ENCODE data around the gene COX14. TPM values are rescaled to one million over a fixed set of nuclear protein-coding genes. Genes with fewer than 3 reads are reported as not detected.
A peak's percentile ranks its signal among the peaks of the same experiment; 100 is the strongest.

Gene COX14
- total RNA-seq, 1 experiment from 2014 or later: 28.7 TPM

DNA sequence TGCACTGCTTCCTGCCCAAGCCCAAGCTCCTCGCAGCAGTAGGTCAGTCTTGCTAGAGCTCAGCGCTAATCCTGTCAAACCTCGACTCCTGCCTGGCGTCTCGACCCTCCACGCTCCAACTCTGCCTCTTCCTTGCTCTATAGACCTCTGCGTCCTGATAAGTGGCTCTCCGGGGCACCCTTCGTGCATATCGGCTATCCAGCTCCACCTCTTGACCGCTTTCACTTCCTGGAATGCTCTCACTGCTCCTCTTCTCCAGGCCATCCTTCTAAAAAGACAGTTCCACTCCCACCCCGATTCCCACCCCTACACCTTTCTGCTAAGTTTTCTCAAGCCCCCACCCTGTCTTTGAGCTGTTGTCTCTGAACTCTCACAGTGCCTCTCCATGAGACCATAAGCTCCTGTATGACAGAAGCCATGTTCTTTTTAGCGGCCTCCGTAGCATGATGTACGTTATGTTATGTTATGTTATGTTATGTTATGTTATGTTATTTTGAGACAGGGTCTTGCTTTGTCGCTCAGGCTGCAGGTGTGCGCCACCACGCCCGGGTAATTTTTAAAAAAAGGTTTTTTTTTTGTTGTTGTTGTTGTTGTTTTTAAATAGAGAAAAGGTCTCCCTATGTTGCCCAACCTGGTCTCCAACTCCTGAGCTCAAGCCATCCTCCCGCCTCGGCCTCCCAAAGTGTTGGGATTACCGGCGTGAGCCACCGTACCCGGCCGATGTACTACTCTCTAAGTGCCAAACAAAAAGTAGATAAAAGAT lies 601 bp downstream of the COX14 start:
- H3K27me3 ChIP-seq (replicated peaks; ENCODE audit: insufficient read depth, low read depth, low read length, poor library complexity): no peaks in the 10 kb centered on the region
- H3K4me1 ChIP-seq (ENCODE audit: insufficient read depth, low read length, poor library complexity, severe bottlenecking): peaks cover 26% of the 10 kb centered on the region
- H3K27ac ChIP-seq (ENCODE audit: low read depth, low read length, poor library complexity, severe bottlenecking): peak overlapping the region; percentile 89
- TF ChIP-seq EZH2 (IDR thresholded peaks at IDR 0.05; ENCODE audit: borderline replicate concordance, low read depth, low read length, poor library complexity, severe bottlenecking): no peak
- no peak for TF ChIP-seq CTCF (conservative IDR thresholded peaks at IDR 0.05; ENCODE audit: low read depth, low read length)
- TSS peak; percentile 38 for BruUV-seq (replicated peaks)
- intact Hi-C loops (cut with micrococcal nuclease; ENCODE audit: unreplicated experiment): no loop called here
- H3K9me3 ChIP-seq (ENCODE audit: low read depth, low read length, poor library complexity, severe bottlenecking): no peaks in the 10 kb centered on the region
- DNase-seq (ENCODE audit: low spot score): no peak
- ChIA-PET POLR2A (ENCODE audit: low non-redundant PET) (interaction anchor here (0.5 kb wide), 1 partner anchor 24 kb away, joined by 4 read pairs; no protein-coding TSS in a partner anchor), CTCF (interaction anchor here (1.2 to 2.1 kb wide), 3 partner anchors 25 to 202 kb away, joined by 6 to 10 read pairs (median 8); partner anchors contain the start of gene CERS5)
- H3K36me3 ChIP-seq (ENCODE audit: insufficient read depth, low read length, poor library complexity, severe bottlenecking): no peaks in the 10 kb centered on the region
- H3K4me3 ChIP-seq (ENCODE audit: low read depth, low read length, poor library complexity, severe bottlenecking): peak overlapping the region; percentile 74

DNA sequence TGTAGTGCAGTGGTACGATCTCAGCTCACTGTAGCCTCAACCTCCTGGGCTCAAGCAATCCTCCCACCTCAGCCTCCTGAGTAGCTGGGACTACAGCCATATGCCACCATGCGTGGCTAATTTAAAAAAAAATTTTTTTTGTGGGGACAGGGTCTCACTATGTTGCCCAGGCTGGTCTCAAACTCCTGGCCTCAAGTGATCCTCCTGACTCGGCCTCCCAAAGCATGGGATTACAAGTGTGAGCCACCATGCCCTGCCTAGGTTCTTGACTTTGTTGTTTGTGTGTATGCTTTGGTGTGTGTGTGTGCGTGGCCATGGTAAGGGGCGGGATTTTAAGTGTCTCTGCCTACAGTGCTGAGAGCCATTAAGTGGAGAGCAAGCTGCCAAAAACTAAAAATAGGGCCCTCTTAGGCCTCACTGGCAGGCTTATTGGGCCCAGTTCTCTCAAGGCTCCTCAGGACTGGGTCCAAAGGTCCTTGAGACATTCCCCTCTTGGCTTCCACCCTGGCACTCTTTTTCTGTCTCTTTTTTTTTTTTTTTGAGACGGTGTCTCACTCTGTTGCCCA lies 5.1 kb downstream of the COX14 start:
- ChIA-PET POLR2A (ENCODE audit: low non-redundant PET) (no interaction called here), CTCF (no interaction called here)
- Histone ChIP-seq H3K4me1 (ENCODE audit: insufficient read depth, low read length, poor library complexity, severe bottlenecking) (peaks cover 5% of the 10 kb centered on the region), H3K36me3 (ENCODE audit: insufficient read depth, low read length, poor library complexity, severe bottlenecking) (peaks cover 3% of the 10 kb centered on the region), H3K27ac (ENCODE audit: low read depth, low read length, poor library complexity, severe bottlenecking) (no peak overlapping the region), H3K27me3 (replicated peaks; ENCODE audit: insufficient read depth, low read depth, low read length, poor library complexity) (no peaks in the 10 kb centered on the region), H3K9me3 (ENCODE audit: low read depth, low read length, poor library complexity, severe bottlenecking) (no peaks in the 10 kb centered on the region), H3K4me3 (ENCODE audit: low read depth, low read length, poor library complexity, severe bottlenecking) (no peak overlapping the region)
- TF ChIP-seq CTCF (conservative IDR thresholded peaks at IDR 0.05; ENCODE audit: low read depth, low read length): no peak
- TF ChIP-seq EZH2 (IDR thresholded peaks at IDR 0.05; ENCODE audit: borderline replicate concordance, low read depth, low read length, poor library complexity, severe bottlenecking): no peak
- no peak for DNase-seq (ENCODE audit: low spot score)
- intact Hi-C loops (cut with micrococcal nuclease; ENCODE audit: unreplicated experiment): no loop called here
- BruUV-seq (replicated peaks): no TSS peak

- no peaks in the 10 kb centered on the region for H3K27me3 ChIP-seq (replicated peaks; ENCODE audit: insufficient read depth, low read depth, low read length, poor library complexity)
- intact Hi-C loops (cut with micrococcal nuclease; ENCODE audit: unreplicated experiment): no loop called here
- TF ChIP-seq CTCF (conservative IDR thresholded peaks at IDR 0.05; ENCODE audit: low read depth, low read length): no peak
- no peak for TF ChIP-seq EZH2 (IDR thresholded peaks at IDR 0.05; ENCODE audit: borderline replicate concordance, low read depth, low read length, poor library complexity, severe bottlenecking)
- peaks cover 3% of the 10 kb centered on the region for H3K36me3 ChIP-seq (ENCODE audit: insufficient read depth, low read length, poor library complexity, severe bottlenecking)
- H3K9me3 ChIP-seq (ENCODE audit: low read depth, low read length, poor library complexity, severe bottlenecking): no peaks in the 10 kb centered on the region
- no peaks in the 10 kb centered on the region for H3K4me1 ChIP-seq (ENCODE audit: insufficient read depth, low read length, poor library complexity, severe bottlenecking)
- BruUV-seq (replicated peaks): no TSS peak
- ChIA-PET CTCF (interaction anchor here (0.9 kb wide), 1 partner anchor 242 kb away, joined by 3 read pairs; no protein-coding TSS in a partner anchor), POLR2A (ENCODE audit: low non-redundant PET) (no interaction called here)
- no peak for DNase-seq (ENCODE audit: low spot score)
- no peak overlapping the region for H3K4me3 ChIP-seq (ENCODE audit: low read depth, low read length, poor library complexity, severe bottlenecking)
- H3K27ac ChIP-seq (ENCODE audit: low read depth, low read length, poor library complexity, severe bottlenecking): no peak overlapping the region
These were observed 7.4 kb downstream of the COX14 start for GRCh38 chr12:50119387-50119786.

Data from A673 (cell line).